GM19463 (cell line): ENCODE results near the gene FOSL1.
"Not testable (repeated sequence)": the region's sequence is repeated elsewhere in the genome, so short reads cannot be mapped to it uniquely, and the experiment has no call there.

ENCODE experiments used
- ATAC-seq: cut with Tn5 transposase; IDR thresholded peaks from one replicate; pipeline ENCODE4 v1.9.1; 2021; ENCODE audit warnings: mild to moderate bottlenecking, moderate library complexity; ENCODE audit not compliant: unreplicated experiment

The FOSL1 gene

GRCh38 chr11:65897020-65897471 lies 3.1 kb downstream of the FOSL1 start:
- no peak for ATAC-seq

- no peak for ATAC-seq
These were observed 3.9 kb downstream of the FOSL1 start for GRCh38 chr11:65896034-65896999.

DNA sequence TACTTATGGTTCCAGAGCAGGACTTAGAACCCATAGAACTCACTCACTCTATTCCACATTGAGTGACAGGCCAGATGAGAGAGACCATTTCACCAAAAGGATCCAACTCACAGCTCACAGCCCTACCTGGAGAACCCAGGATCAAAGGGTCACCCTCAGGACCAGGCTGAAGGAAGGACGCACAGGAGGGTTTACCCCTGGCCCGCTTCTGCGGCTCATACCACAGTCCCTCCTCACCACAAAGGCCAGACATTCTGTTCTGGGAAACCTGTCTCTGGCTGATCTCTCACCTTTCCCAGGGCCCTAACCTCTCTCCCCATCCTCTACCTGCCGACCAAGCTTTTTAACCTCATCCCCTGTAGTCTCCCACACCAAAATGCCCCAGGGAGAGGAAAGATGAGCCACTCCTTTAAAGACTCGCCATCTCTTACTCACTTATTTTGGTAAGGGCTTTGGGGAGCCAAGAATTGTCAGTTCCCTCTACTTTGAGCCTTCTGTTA lies 4.7 kb downstream of the FOSL1 start:
- ATAC-seq, result no peak

DNA sequence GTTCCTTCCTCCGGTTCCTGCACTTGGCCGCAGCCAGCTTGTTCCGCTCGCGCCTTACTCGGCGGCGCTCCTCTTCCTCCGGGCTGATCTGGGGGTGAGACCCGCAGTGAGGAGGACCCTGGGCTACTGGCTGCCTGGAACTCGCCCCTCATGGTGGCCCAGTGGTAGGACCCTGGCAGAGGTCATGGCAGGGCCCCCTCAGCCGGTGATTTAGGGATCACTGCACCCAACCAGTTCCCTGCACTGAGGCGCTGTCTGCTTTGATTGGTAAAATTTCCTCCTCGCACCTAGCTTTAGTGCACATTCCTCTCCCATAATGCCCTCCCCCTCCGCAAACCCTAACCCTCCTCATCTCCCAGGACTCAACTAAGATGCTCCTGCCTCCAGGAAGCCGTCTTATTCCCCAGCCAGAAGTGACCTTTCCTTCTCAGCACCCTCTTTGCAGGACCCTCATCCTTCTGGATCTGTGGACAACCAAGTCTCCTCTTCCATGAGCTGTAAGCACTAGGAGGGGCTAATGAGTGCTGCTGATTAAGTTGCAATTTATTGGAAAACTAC lies 6.1 kb downstream of the FOSL1 start:
- no peak for ATAC-seq

- ATAC-seq, result no peak
These were observed 7.4 kb downstream of the FOSL1 start for GRCh38 chr11:65892661-65893317.

- ATAC-seq, result not testable (repeated sequence)
These were observed 8.0 kb downstream of the FOSL1 start for GRCh38 chr11:65892137-65892540.

GRCh38 chr11:65891219-65892136 lies 8.7 kb downstream of the FOSL1 start:
- no peak for ATAC-seq

DNA sequence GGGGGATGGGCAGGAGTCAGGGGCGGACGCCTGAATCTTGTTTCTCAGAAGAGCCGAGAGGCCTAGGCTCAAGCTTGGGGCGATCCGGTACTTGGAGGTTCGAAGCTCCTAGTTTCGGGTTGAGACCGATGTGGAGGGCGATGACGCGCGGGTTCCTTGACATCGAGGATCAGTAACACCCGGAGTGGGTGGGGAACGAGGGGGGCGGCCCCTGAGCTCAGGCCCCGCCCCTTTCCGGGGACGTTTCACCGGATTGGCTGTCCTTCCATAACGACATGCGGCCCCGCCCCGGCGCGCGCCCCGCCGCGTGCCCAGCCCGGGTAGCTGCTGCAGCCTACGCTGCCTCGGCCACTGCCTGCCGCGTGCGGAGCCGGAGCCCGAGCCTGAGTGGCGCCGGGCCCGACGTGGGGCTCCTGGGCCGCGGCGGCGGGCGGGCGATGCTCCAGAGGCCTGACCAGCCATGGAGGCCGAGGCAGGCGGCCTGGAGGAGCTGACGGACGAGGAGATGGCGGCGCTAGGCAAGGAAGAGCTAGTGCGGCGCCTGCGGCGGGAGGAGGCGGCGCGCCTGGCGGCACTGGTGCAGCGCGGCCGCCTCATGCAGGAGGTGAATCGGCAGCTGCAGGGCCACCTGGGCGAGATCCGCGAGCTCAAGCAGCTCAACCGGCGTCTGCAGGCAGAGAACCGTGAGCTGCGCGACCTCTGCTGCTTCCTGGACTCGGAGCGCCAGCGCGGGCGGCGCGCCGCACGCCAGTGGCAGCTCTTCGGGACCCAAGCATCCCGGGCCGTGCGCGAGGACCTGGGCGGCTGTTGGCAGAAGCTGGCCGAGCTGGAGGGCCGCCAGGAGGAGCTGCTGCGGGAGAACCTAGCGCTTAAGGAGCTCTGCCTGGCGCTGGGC lies 9.6 kb downstream of the FOSL1 start, which contains the start of gene CCDC85B:
Gene CCDC85B (plus strand): TSS at position 350 of the 895 bp plus-strand sequence. CDS start 111 bp downstream, at position 461.
- peak; percentile 52 for ATAC-seq

GRCh38 chr11:65888163-65888814 lies 11.9 kb downstream of the FOSL1 start, which contains the start of gene FIBP:
Gene FIBP (minus strand): TSS chr11:65888471. CDS start chr11:65888418, 53 bp downstream.
- ATAC-seq, result peak; percentile 54

DNA sequence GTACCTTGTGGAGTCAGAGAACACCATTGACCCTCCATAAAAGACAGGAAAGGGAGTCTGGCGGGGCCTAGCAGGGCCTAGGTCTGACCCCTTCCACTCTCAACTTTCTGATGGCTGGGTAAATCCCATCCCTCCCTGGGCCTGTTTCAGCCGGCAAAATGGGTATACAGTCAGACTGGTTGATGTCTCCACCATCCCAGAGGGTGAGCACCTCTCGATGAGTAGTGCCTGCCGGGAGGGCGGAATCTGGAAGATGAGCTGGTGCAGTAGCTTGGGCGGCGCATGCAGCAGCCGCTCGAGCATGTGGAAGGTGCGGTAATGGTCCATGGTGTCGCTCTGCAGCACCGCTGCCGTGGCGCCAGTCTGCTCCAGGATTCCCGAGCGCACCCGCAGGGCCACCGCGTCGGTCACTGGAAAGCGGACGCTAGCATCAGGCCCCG lies 12.4 kb downstream of the FOSL1 start:
- no peak for ATAC-seq

GRCh38 chr11:65886826-65887722 lies 13.1 kb downstream of the FOSL1 start:
- ATAC-seq, result no peak

GRCh38 chr11:65885808-65886536 lies 14.2 kb downstream of the FOSL1 start:
- no peak for ATAC-seq

DNA sequence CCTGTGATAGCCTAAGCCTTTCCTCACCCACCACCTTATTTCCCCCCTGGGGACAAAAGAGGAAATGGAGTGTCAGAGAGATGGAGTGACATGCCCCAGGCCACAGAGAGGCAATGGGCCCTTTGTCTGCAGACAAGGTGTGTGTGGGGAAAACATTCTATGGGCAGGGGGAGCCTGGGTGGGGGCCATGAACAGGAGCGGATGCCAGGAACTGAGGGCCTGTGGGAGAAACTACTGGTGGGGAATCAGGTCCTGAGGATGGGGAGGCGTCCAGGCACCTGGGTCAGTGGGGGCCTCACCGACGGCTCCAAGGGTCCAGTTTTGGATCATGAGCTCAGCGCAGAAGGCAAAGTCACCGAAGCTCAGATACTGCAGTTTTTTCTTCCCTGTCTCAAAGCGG lies 15.0 kb downstream of the FOSL1 start:
- ATAC-seq, result no peak

DNA sequence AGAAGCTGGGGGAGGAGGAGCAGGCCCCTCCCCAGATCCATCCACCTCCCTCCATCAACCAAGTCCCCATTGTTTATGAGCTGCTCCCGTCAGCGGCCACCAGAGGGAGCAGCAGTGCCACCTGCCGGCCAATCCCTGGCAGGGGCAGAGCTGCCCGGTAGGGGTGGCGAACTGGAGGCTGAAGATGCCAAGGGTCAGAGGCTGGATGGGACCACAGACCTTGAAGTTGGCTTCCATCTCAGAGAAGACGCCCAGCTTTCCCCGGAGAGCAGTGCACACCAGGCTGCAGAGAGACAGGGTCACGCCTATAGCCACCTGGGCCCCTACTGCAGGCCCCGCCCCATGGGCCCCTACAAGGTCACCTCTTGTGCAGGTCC lies 15.5 kb downstream of the FOSL1 start:
- no peak for ATAC-seq

DNA sequence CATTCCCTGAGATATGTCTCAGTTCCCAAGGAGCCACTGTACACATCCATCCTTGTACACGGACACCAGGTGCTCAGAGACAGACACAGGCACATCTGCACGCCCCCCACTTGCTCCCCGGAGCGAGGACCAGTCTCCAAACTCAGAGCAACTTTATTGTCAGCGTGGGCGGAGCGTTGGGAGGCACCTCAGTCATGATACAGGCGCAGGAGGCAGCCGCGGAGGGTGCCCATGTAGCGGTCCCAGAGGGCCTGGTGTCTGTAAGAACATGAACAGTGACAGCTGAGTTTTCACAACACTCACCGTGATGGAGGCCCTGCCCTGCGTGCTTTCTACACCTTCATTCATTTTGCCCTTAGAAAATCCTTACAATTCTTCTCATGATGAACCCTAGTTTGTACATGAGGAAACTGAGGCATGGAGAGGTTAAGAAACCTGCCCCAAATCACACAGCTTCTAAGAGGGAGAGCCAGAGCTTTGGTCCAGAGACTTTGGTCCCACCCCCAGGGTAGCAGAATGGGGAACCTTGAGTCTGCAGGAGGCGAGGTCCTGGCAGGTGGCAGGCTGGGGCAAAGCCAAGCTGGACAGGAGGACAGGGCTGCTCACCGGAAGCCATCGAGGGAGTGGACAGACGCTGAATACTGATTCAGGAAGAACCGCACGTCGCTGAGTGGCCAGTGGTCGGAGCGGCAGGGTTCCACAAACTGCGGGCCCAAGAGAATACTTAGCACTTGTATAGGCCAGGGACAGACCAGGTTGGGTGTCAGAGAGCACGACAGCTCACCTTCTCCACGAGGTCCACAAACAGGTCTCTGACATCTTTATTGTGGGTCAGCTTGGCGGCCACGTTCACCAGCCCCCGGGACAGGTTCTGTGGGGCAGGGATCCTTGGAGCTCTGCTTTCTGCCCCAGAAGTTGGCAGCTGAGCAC lies 16.1 kb downstream of the FOSL1 start:
- no peak for ATAC-seq
